ENCODE results near the gene TRPM7. TPM values are rescaled to one million over a fixed set of nuclear protein-coding genes. Genes with fewer than 3 reads are reported as not detected.

Gene TRPM7
- total RNA-seq, 1 donor from 2014 or later = 34.5 TPM

DNA sequence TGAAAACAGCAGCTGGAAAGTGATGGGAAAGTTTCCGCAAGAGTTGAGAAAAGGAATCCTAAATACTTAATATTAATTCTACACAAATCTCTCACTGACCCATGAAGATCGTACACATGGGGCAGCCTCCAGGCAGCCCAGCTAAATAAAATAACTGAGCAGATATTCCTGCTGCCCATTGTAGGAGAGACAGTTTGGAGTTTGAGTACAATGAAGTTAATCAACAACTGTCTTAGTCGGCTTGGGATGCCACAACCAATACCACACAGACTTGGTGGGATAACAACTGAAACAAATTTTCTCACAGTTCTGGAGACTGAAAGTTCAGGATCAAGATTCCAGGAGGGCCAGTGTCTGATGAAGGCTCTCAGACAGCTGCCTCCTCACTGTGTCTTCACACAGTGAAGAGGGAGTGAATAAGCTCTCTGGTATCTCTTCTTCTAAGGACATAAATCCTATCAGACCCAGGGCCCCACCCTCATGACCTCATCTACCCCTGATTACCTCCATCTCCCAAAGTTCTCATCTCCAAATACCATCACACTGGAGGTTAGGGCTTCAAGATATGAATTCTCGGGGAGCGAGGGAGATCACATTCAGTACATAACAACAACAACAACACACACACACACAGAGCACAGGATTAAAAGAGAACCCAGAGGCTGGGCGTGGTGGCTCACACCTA is 9.7 kb downstream of the TRPM7 start:
- no peak for DNase-seq (ENCODE audit: low spot score)
- Mint-ChIP-seq H3K4me1 (ENCODE audit: low read depth) (peaks cover 25% of the 10 kb centered on the region), H3K27me3 (ENCODE audit: low read depth) (no peaks in the 10 kb centered on the region), H3K4me3 (ENCODE audit: unreplicated experiment) (no peak overlapping the region), H3K27ac (ENCODE audit: unreplicated experiment) (peak overlapping the region; percentile 80), H3K36me3 (ENCODE audit: low read depth) (peaks cover 2% of the 10 kb centered on the region), H3K9me3 (ENCODE audit: low read depth) (no peaks in the 10 kb centered on the region)
- TF ChIP-seq, protein P1, sequence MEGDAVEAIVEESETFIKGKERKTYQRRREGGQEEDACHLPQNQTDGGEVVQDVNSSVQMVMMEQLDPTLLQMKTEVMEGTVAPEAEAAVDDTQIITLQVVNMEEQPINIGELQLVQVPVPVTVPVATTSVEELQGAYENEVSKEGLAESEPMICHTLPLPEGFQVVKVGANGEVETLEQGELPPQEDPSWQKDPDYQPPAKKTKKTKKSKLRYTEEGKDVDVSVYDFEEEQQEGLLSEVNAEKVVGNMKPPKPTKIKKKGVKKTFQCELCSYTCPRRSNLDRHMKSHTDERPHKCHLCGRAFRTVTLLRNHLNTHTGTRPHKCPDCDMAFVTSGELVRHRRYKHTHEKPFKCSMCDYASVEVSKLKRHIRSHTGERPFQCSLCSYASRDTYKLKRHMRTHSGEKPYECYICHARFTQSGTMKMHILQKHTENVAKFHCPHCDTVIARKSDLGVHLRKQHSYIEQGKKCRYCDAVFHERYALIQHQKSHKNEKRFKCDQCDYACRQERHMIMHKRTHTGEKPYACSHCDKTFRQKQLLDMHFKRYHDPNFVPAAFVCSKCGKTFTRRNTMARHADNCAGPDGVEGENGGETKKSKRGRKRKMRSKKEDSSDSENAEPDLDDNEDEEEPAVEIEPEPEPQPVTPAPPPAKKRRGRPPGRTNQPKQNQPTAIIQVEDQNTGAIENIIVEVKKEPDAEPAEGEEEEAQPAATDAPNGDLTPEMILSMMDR (IDR thresholded peaks at IDR 0.05) = no peak

DNA sequence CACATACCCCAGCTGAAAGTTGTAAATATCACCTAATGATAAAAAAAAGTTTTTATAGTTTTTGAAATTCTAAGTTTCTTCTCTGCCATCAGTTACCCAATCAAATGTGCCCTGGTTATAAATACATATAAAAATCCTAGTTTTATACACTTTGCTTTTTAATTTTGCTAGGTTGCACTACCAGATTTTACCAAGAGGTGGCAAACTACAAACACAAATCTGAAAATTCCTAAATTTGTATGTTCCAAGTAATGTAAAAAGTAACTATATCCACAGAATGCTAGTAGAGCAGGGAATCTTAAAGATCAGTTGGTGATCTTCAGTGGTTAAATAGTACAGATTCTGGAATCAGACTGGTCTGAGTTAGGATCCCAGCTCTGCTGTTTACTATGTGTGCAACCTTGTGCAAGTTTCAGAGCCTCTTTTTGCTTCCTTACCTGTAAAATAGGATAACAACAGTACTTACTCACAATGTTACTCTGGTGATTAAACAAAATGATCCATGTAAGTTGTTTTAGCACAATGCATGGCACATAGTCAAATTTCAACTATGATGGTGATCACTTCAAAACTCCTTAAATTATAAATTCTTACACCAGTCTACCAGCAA is 11.0 kb downstream of the TRPM7 start:
- no peaks in the 10 kb centered on the region for H3K27me3 Mint-ChIP-seq (ENCODE audit: low read depth)
- H3K27ac Mint-ChIP-seq (ENCODE audit: unreplicated experiment) = peak overlapping the region; percentile 51
- peaks cover 19% of the 10 kb centered on the region for H3K4me1 Mint-ChIP-seq (ENCODE audit: low read depth)
- peaks cover 2% of the 10 kb centered on the region for H3K36me3 Mint-ChIP-seq (ENCODE audit: low read depth)
- H3K4me3 Mint-ChIP-seq (ENCODE audit: unreplicated experiment) = no peak overlapping the region
- TF ChIP-seq, protein P1 (IDR thresholded peaks at IDR 0.05) = peak; percentile 93
- DNase-seq (ENCODE audit: low spot score) = no peak
- H3K9me3 Mint-ChIP-seq (ENCODE audit: low read depth) = no peaks in the 10 kb centered on the region

DNA sequence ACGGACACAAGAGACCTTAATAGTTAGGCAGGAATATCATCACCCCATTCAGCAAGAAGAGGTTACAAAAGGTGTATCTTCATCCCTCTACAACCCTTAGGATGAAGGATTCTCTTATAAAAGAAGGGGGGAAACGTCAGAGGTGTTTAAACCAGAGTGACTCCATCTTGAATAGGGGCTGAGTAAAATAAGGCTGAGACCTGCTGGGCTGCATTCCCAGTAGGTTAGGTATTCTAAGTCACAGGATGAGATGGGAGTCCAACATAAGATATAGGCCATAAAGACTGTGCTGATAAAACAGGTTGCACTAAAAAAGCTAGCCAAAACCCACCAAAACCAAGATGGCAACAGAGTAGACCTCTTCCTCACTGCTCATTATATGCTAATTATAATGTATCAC is 16.5 kb downstream of the TRPM7 start:
- no peaks in the 10 kb centered on the region for H3K9me3 Mint-ChIP-seq (ENCODE audit: low read depth)
- peaks cover 2% of the 10 kb centered on the region for H3K36me3 Mint-ChIP-seq (ENCODE audit: low read depth)
- H3K4me1 Mint-ChIP-seq (ENCODE audit: low read depth) = no peaks in the 10 kb centered on the region
- H3K27me3 Mint-ChIP-seq (ENCODE audit: low read depth) = no peaks in the 10 kb centered on the region
- no peak overlapping the region for H3K27ac Mint-ChIP-seq (ENCODE audit: unreplicated experiment)
- H3K4me3 Mint-ChIP-seq (ENCODE audit: unreplicated experiment) = no peak overlapping the region
- no peak for DNase-seq (ENCODE audit: low spot score)
- TF ChIP-seq, protein P1 (IDR thresholded peaks at IDR 0.05) = no peak

DNA sequence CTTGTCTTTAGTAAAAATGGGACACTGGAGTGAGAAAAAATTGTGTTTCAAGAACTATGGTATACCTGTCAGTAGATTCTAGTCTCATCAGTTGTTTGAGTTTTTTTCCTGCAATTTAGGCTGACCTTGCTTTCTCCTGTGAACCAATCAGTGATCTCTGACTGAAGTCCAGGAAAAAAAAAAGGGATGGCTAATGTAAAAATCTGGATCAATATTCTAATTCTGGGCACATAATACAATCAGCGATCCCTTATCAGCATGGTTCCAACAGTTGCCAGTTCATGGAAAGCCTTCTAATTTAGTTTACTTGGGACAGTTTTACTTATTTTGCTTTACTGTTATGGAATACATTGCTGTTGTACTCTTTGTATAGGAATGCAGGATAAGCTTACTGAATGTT is 17.0 kb downstream of the TRPM7 start:
- H3K27ac Mint-ChIP-seq (ENCODE audit: unreplicated experiment) = no peak overlapping the region
- no peaks in the 10 kb centered on the region for H3K9me3 Mint-ChIP-seq (ENCODE audit: low read depth)
- DNase-seq (ENCODE audit: low spot score) = no peak
- peaks cover 2% of the 10 kb centered on the region for H3K36me3 Mint-ChIP-seq (ENCODE audit: low read depth)
- H3K4me1 Mint-ChIP-seq (ENCODE audit: low read depth) = no peaks in the 10 kb centered on the region
- H3K4me3 Mint-ChIP-seq (ENCODE audit: unreplicated experiment) = no peak overlapping the region
- TF ChIP-seq, protein P1 (IDR thresholded peaks at IDR 0.05) = no peak
- no peaks in the 10 kb centered on the region for H3K27me3 Mint-ChIP-seq (ENCODE audit: low read depth)

DNA sequence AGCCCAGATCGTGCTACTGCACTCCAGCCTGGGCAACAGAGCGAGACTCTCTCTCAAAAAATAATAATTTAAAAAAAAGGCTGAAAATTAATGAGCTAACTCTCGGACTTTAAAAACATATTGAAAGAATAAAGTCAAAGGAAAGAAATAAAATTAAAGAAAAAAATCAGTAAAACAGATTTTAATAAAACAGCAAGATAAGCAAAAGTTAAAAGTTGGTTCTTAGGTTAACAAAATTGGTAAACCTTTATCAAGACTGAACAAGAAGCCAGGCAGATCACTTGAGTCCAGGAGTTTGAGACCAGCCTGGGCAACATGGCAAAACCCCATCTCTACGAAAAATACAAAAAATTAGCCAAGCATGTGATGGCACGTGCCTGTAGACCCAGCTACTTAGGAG is 20.7 kb downstream of the TRPM7 start:
- H3K27me3 Mint-ChIP-seq (ENCODE audit: low read depth) = no peaks in the 10 kb centered on the region
- TF ChIP-seq, protein P1 (IDR thresholded peaks at IDR 0.05) = no peak
- no peaks in the 10 kb centered on the region for H3K4me1 Mint-ChIP-seq (ENCODE audit: low read depth)
- H3K36me3 Mint-ChIP-seq (ENCODE audit: low read depth) = peaks cover 4% of the 10 kb centered on the region
- no peak overlapping the region for H3K4me3 Mint-ChIP-seq (ENCODE audit: unreplicated experiment)
- H3K9me3 Mint-ChIP-seq (ENCODE audit: low read depth) = no peaks in the 10 kb centered on the region
- DNase-seq (ENCODE audit: low spot score) = no peak
- no peak overlapping the region for H3K27ac Mint-ChIP-seq (ENCODE audit: unreplicated experiment)
